Measurements from ENCODE around the gene MBD3L5.
A peak's percentile ranks its signal among the peaks of the same experiment; 100 is the strongest.
"Not testable (repeated sequence)": the region's sequence is repeated elsewhere in the genome, so short reads cannot be mapped to it uniquely, and the experiment has no call there.

MBD3L5 gene

GRCh38 chr19:7063339-7063738 lies 33.0 kb downstream of the MBD3L5 start:
- no peak for TF ChIP-seq CTCF (IDR thresholded peaks at IDR 0.05; ENCODE audit: low read depth, low read length, missing control alignments)
- DNase-seq (ENCODE audit: low read depth): no peak
- no peak overlapping the region for H3K4me3 ChIP-seq (ENCODE audit: low read depth, low read length)

- H3K4me3 ChIP-seq (ENCODE audit: low read depth, low read length): no peak overlapping the region
- TF ChIP-seq CTCF (IDR thresholded peaks at IDR 0.05; ENCODE audit: low read depth, low read length, missing control alignments): no peak
- no peak for DNase-seq (ENCODE audit: low read depth)
Measured at GRCh38 chr19:7063764-7064418, 33.5 kb downstream of the MBD3L5 start.

- not testable (repeated sequence) for DNase-seq (ENCODE audit: low read depth)
Measured at GRCh38 chr19:7067122-7067521, 36.7 kb downstream of the MBD3L5 start.

GRCh38 chr19:7067716-7068115 lies 37.3 kb downstream of the MBD3L5 start:
- no peak for DNase-seq (ENCODE audit: low read depth)
- TF ChIP-seq CTCF (IDR thresholded peaks at IDR 0.05; ENCODE audit: low read depth, low read length, missing control alignments): no peak
- no peak overlapping the region for H3K4me3 ChIP-seq (ENCODE audit: low read depth, low read length)

More at GRCh38 chr19:7067122-7067521, 36.7 kb downstream of the MBD3L5 start:
- not testable (repeated sequence) for H3K4me3 ChIP-seq (ENCODE audit: low read depth, low read length)

GRCh38 chr19:7068599-7068998 lies 38.2 kb downstream of the MBD3L5 start:
- DNase-seq (ENCODE audit: low read depth): no peak
- peak overlapping the region; percentile 45 for H3K4me3 ChIP-seq (ENCODE audit: low read depth, low read length)
- no peak for TF ChIP-seq CTCF (IDR thresholded peaks at IDR 0.05; ENCODE audit: low read depth, low read length, missing control alignments)

- peak; percentile 94 for DNase-seq (ENCODE audit: low read depth)
- peak within 1 kb of the TSS; percentile 100 for H3K4me3 ChIP-seq (ENCODE audit: low read depth, low read length)
- TF ChIP-seq CTCF (IDR thresholded peaks at IDR 0.05; ENCODE audit: low read depth, low read length, missing control alignments): no peak
Measured at GRCh38 chr19:7069042-7069903, 38.9 kb downstream of the MBD3L5 start, which contains the start of gene ZNF557. TSS of gene ZNF557 (plus strand) at chr19:7069703. CDS start at chr19:7075075, 5,372 bp downstream.

GRCh38 chr19:7069904-7070226 lies 39.5 kb downstream of the MBD3L5 start:
- peak overlapping the region; percentile 100 for H3K4me3 ChIP-seq (ENCODE audit: low read depth, low read length)
- DNase-seq (ENCODE audit: low read depth): no peak
- no peak for TF ChIP-seq CTCF (IDR thresholded peaks at IDR 0.05; ENCODE audit: low read depth, low read length, missing control alignments)

Data from GM12864 (cell line).